ENCODE measurements around the gene LRRC8A. TPM values are rescaled to one million over a fixed set of nuclear protein-coding genes. Genes with fewer than 3 reads are reported as not detected.
A peak's percentile ranks its signal among the peaks of the same experiment; 100 is the strongest.
"Not testable (repeated sequence)": the region's sequence is repeated elsewhere in the genome, so short reads cannot be mapped to it uniquely, and the experiment has no call there.

The LRRC8A gene
- total RNA-seq, 4 donors from 2014 or later, result 77.3 to 127 (median 108) TPM

DNA sequence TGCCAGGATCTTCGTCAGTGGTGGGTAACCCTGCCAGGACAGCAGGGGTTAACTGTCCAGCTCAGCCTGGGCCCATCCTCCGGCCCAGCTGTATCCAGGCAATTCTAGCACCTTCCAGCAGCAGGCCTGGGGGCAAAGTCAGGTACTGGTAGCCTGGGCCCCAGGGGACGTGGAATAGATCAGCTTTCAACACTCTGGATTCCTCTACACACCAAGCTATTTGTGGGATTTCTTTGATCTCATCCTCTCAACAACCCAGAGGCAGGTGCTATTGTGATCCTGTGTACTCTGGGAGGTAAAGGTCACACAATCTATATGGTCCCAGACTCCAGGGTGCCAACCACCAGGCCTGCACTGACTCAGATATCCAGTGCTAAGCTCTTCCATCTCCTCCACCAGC, 43.6 kb upstream of the LRRC8A start:
- Histone ChIP-seq H3K9me3 (no peaks in the 10 kb centered on the region), H3K36me3 (peaks cover 28% of the 10 kb centered on the region), H3K27ac (no peak overlapping the region), H3K27me3 (no peaks in the 10 kb centered on the region), H3K4me1 (no peaks in the 10 kb centered on the region), H3K4me3 (no peak overlapping the region)
- no peak for DNase-seq (ENCODE audit: low spot score in 2 of 2)
- WGBS, result 100% methylated on average over 1 of the region's 3 CpGs
- TF ChIP-seq POLR2AphosphoS5 (IDR thresholded peaks at IDR 0.05) (no peak), POLR2A (IDR thresholded peaks at IDR 0.05) (no peak)
- TF ChIP-seq, protein P1, sequence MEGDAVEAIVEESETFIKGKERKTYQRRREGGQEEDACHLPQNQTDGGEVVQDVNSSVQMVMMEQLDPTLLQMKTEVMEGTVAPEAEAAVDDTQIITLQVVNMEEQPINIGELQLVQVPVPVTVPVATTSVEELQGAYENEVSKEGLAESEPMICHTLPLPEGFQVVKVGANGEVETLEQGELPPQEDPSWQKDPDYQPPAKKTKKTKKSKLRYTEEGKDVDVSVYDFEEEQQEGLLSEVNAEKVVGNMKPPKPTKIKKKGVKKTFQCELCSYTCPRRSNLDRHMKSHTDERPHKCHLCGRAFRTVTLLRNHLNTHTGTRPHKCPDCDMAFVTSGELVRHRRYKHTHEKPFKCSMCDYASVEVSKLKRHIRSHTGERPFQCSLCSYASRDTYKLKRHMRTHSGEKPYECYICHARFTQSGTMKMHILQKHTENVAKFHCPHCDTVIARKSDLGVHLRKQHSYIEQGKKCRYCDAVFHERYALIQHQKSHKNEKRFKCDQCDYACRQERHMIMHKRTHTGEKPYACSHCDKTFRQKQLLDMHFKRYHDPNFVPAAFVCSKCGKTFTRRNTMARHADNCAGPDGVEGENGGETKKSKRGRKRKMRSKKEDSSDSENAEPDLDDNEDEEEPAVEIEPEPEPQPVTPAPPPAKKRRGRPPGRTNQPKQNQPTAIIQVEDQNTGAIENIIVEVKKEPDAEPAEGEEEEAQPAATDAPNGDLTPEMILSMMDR (IDR thresholded peaks at IDR 0.05), result no peak

DNA sequence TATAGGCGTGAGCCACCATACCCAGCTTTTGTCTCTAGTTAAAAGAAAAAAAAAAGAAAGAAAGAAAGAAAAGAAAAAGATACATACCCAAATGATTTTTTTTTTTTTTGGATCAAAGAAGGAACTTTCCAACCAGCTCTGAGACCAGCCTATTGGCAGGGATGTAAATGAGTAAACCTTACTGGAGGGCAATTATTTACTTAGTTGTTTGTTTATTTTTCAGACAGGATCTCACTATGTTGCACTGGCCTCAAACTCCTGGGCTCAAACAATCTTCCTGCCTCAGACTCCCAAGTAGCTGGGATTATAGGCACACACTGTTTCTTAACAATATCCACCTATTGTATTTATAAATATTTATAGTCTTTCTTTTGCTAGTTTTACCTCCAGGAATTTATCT, 41.4 kb upstream of the LRRC8A start:
- no peak overlapping the region for H3K27ac ChIP-seq
- H3K9me3 ChIP-seq, result no peaks in the 10 kb centered on the region
- peaks cover 22% of the 10 kb centered on the region for H3K36me3 ChIP-seq
- 95% methylated on average over 1 of the region's 1 CpG for WGBS
- DNase-seq (ENCODE audit: low spot score in 2 of 2), result no peak
- H3K4me3 ChIP-seq, result no peak overlapping the region
- peaks cover 9% of the 10 kb centered on the region for H3K4me1 ChIP-seq
- H3K27me3 ChIP-seq, result no peaks in the 10 kb centered on the region
- TF ChIP-seq POLR2AphosphoS5 (IDR thresholded peaks at IDR 0.05) (no peak), POLR2A (IDR thresholded peaks at IDR 0.05) (no peak), EP300 (IDR thresholded peaks at IDR 0.05) (no peak)
- TF ChIP-seq, protein P1 (IDR thresholded peaks at IDR 0.05), result no peak

DNA sequence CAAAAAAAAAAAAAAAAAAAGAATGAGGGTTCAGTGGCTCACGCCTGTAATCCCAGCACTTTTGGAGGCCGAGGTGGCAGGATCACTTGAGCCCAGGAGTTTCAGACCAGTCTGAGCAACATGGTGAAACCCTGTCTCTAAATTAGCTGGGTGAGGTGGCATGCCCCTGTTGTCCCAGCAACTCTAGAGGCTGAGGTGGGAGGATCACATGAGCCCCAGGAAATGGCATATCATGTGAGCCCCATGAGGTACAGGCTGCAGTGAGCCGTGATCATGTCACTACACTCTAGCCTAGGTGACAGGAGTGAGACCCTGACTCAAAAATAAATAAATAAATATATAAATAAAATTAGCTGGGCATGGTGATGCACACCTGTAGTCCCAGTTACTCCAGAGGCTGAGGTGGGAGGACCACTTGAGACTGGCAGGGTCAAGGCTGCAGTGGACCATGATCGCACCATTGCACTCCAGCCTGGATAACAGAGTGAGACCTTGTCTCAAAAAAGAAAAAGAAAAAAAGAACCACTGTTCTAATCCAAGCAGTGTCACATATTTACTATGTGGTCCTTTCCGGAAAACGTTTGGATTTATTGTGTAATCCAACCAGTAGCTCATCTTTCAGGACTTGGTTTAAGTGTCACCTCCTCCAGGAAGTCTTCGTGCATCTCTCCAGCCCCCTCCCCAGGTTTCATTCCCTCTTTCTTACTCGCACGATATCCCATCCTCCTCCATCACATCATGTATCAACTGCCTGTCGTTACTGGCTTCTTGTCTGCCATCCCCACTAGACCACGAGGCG, 40.0 kb upstream of the LRRC8A start:
- H3K27me3 ChIP-seq, result no peaks in the 10 kb centered on the region

DNA sequence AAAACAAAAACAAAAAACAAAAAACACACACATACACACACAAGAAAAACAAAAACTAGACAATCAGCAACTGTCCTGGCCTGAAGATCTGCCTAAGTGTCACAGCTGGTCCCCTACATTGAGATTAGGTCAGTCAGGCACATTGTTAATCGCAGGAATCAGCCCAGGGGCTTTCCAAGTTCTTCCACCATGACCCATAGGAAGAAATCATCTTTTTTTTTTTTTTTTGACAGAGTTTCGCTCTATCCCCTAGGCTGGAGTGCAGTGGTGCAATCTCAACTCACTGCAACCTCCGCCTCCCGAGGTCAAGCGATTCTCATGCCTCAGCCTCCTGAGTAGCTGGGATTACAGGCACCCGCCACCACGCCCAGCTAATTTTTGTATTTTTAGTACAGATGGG, 38.8 kb upstream of the LRRC8A start:
- peaks cover 15% of the 10 kb centered on the region for H3K4me1 ChIP-seq
- not testable (repeated sequence) for H3K9me3 ChIP-seq; H3K27me3 ChIP-seq; H3K4me3 ChIP-seq; DNase-seq (ENCODE audit: low spot score in 2 of 2); H3K27ac ChIP-seq; H3K36me3 ChIP-seq
- 95% methylated on average over 7 of the region's 7 CpGs for WGBS

More for the DNA sequence above, 40.0 kb upstream of the LRRC8A start:
- TF ChIP-seq EP300 (IDR thresholded peaks at IDR 0.05), result no peak
- TF ChIP-seq, protein P1 (IDR thresholded peaks at IDR 0.05), result no peak
- TF ChIP-seq POLR2A (IDR thresholded peaks at IDR 0.05), result no peak
- TF ChIP-seq POLR2AphosphoS5 (IDR thresholded peaks at IDR 0.05), result no peak
- Histone ChIP-seq H3K9me3 (no peaks in the 10 kb centered on the region), H3K36me3 (peaks cover 17% of the 10 kb centered on the region), H3K4me3 (no peak overlapping the region), H3K27ac (no peak overlapping the region), H3K4me1 (peaks cover 15% of the 10 kb centered on the region)
- 87% methylated on average over 12 of the region's 12 CpGs for WGBS
- no peak for DNase-seq (ENCODE audit: low spot score in 2 of 2)

DNA sequence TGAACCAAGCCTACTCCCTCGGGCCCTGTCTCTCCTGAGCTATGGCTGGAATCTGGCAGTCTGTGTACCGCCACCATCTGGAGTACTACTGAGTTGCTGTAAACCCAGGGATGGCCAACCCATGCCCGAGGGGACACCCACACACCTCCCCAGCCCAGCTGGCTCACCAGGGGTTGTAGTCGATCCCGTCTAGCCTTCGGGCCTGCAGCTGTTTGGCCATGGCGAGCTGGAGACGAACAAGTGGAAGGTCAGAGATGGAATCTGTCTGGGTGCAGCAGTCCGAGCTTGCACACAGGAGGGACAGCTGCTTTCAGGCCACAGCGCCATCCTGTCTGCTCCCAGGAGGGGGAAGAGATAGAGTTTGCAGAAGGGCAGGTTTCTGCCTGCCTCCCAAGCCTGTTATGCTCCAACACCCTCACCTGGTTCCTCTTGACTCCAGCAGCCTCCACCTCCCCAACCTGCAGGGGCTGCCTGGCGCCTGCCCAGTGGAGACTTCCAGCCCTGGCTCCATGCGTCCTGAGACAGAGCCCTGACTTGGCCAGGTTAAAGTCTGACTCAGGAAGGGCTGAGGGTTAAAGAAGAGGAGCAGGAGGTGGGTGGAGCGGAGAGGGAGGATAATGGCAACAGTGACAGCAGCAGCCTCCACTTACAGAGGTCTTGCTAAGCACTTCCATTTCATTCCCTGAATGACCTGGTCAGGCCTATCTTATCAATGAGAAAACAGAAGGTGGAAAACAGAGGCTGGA, 36.6 kb upstream of the LRRC8A start:
- H3K27ac ChIP-seq, result peak overlapping the region; percentile 7
- WGBS, result 44% methylated on average over 9 of the region's 13 CpGs
- peaks cover 15% of the 10 kb centered on the region for H3K4me1 ChIP-seq
- no peaks in the 10 kb centered on the region for H3K9me3 ChIP-seq
- TF ChIP-seq, protein P1 (IDR thresholded peaks at IDR 0.05), result no peak
- no peak for TF ChIP-seq EP300 (IDR thresholded peaks at IDR 0.05)
- TF ChIP-seq POLR2A (IDR thresholded peaks at IDR 0.05), result no peak
- TF ChIP-seq POLR2AphosphoS5 (IDR thresholded peaks at IDR 0.05), result no peak
- no peak overlapping the region for H3K4me3 ChIP-seq
- H3K27me3 ChIP-seq, result no peaks in the 10 kb centered on the region
- no peak for DNase-seq (ENCODE audit: low spot score in 2 of 2)
- H3K36me3 ChIP-seq, result peaks cover 8% of the 10 kb centered on the region
